ENCODE data around the gene SMURF1.
A peak's percentile ranks its signal among the peaks of the same experiment; 100 is the strongest.

The SMURF1 gene

GRCh38 chr7:99142727-99143520, 984 bp downstream of the SMURF1 start:
- H3K27me3 ChIP-seq (ENCODE audit: control insufficient read depth in 1 of 2, insufficient read depth in 2 of 2, low read length in 2 of 2) = no peaks in the 10 kb centered on the region
- H3K36me3 ChIP-seq (ENCODE audit: control insufficient read depth in 1 of 2, insufficient read depth in 2 of 2, low read length in 2 of 2) = no peaks in the 10 kb centered on the region
- H3K27ac ChIP-seq (ENCODE audit: low read depth, low read length) = peak overlapping the region; percentile 78
- peak overlapping the region; percentile 69 to 72 for H3K4me3 ChIP-seq (ENCODE audit: low read depth in 1 of 2, low read length in 2 of 2)
- H3K4me1 ChIP-seq (ENCODE audit: control insufficient read depth in 1 of 2, insufficient read depth in 2 of 2, low read length in 2 of 2) = peaks cover 14 to 26% of the 10 kb centered on the region in 2 donors
- H3K9ac ChIP-seq (ENCODE audit: low read depth in 1 of 2, low read length in 2 of 2) = peak overlapping the region in 1 of 2 donors; percentile 59
- no peaks in the 10 kb centered on the region for H3K9me3 ChIP-seq (ENCODE audit: control insufficient read depth in 1 of 2, low read length in 2 of 2)

DNA sequence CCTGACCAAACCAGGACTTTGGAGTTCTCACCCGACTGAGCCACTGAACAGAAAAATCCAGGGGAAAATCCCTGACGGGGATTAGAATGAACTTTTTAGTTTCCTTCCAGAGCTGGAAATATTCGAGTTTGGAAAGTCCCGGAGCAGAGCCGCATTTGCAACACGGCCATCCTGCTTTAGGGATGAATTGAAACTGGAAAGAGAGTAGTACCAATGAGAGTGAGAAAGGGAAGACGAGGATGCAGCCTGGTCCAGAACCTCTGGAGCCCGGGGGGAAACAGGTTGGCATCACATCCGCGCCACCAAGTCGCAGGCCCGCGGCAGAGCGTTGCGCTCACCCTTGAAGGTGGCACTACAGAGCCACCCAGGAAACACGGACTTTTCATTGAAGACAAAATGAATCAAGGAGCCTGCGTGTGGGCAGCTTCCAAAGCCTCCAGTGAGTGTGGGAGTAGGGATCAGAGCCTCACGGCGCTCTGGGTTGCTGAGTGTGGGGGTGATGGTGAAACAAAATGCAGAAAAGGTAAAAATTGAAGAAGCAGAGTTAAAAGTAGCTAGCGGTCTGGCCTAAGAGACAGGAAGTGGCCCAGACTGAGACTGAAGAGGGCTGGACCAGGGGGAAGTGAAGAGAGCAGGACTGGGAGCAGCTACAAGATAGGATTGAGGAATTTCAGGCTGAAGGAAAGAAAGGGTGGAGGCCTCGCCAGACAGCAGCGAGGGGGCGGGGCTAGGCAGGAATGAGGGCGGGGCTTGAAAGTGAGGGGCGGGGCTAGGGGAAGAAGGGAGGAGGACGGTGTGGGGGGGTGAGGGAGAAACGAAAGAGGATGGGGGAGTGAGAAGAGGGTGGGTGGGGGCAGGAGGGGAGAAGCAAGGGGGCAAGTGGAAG, 1.8 kb downstream of the SMURF1 start:
- no peaks in the 10 kb centered on the region for H3K36me3 ChIP-seq (ENCODE audit: control insufficient read depth in 1 of 2, insufficient read depth in 2 of 2, low read length in 2 of 2)
- H3K4me3 ChIP-seq (ENCODE audit: low read depth in 1 of 2, low read length in 2 of 2) = peak overlapping the region; percentile 69 to 72
- H3K9ac ChIP-seq (ENCODE audit: low read depth in 1 of 2, low read length in 2 of 2) = peak overlapping the region; percentile 68 to 74
- H3K27me3 ChIP-seq (ENCODE audit: control insufficient read depth in 1 of 2, insufficient read depth in 2 of 2, low read length in 2 of 2) = no peaks in the 10 kb centered on the region
- H3K9me3 ChIP-seq (ENCODE audit: control insufficient read depth in 1 of 2, low read length in 2 of 2) = no peaks in the 10 kb centered on the region
- peak overlapping the region; percentile 81 for H3K27ac ChIP-seq (ENCODE audit: low read depth, low read length)
- H3K4me1 ChIP-seq (ENCODE audit: control insufficient read depth in 1 of 2, insufficient read depth in 2 of 2, low read length in 2 of 2) = peaks cover 14 to 26% of the 10 kb centered on the region in 2 donors

DNA sequence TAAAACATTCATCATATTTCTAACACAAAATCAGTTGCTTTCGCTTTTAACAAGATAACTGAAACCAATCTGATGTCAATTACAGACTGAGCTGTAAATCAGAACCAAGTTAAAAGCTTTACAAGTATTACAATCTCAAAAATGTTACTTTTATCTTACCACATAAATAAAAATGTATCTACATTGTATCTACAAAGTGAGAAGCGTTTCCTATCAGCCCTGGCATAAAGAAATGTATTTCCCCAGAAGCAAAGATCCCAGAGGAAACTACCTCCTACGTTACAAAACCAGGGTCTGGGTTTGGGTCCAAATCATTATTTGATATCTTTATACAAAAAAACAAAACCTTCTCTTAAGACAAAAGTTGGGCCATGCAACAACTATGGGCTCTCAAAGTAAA, 2.6 kb downstream of the SMURF1 start:
- H3K4me1 ChIP-seq (ENCODE audit: control insufficient read depth in 1 of 2, insufficient read depth in 2 of 2, low read length in 2 of 2) = peaks cover 14 to 26% of the 10 kb centered on the region in 2 donors
- H3K4me3 ChIP-seq (ENCODE audit: low read depth in 1 of 2, low read length in 2 of 2) = peak overlapping the region; percentile 11 to 69
- H3K27me3 ChIP-seq (ENCODE audit: control insufficient read depth in 1 of 2, insufficient read depth in 2 of 2, low read length in 2 of 2) = no peaks in the 10 kb centered on the region
- H3K9ac ChIP-seq (ENCODE audit: low read depth in 1 of 2, low read length in 2 of 2) = peak overlapping the region in 1 of 2 donors; percentile 68
- no peaks in the 10 kb centered on the region for H3K9me3 ChIP-seq (ENCODE audit: control insufficient read depth in 1 of 2, low read length in 2 of 2)
- no peak overlapping the region for H3K27ac ChIP-seq (ENCODE audit: low read depth, low read length)
- no peaks in the 10 kb centered on the region for H3K36me3 ChIP-seq (ENCODE audit: control insufficient read depth in 1 of 2, insufficient read depth in 2 of 2, low read length in 2 of 2)

DNA sequence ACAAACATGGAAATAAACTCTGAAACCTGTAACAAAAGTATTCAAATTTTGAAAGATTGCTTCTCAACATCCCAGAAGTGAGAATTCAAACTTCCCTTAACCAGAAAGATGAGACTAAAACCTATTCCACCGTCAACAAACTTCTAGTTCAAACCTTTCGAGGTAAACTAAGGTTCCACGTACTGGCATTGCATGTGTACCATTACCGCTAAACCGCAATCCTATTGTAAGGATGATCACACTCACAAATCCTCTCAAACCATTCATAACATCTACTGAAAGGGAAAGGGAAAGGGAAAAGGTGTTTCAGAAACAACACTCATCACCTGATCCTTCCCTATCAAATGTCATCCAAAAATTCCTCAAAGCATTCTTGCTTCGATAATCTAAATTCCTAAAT, 3.1 kb downstream of the SMURF1 start:
- no peaks in the 10 kb centered on the region for H3K9me3 ChIP-seq (ENCODE audit: control insufficient read depth in 1 of 2, low read length in 2 of 2)

GRCh38 chr7:99139036-99139435, 4.9 kb downstream of the SMURF1 start:
- Histone ChIP-seq H3K4me3 (ENCODE audit: low read depth in 1 of 2, low read length in 2 of 2) (no peak overlapping the region), H3K27ac (ENCODE audit: low read depth, low read length) (no peak overlapping the region), H3K4me1 (ENCODE audit: control insufficient read depth in 1 of 2, insufficient read depth in 2 of 2, low read length in 2 of 2) (peaks cover 8 to 40% of the 10 kb centered on the region in 2 donors), H3K27me3 (ENCODE audit: control insufficient read depth in 1 of 2, insufficient read depth in 2 of 2, low read length in 2 of 2) (no peaks in the 10 kb centered on the region), H3K9me3 (ENCODE audit: control insufficient read depth in 1 of 2, low read length in 2 of 2) (no peaks in the 10 kb centered on the region), H3K9ac (ENCODE audit: low read depth in 1 of 2, low read length in 2 of 2) (peak overlapping the region in 1 of 2 donors; percentile 2), H3K36me3 (ENCODE audit: control insufficient read depth in 1 of 2, insufficient read depth in 2 of 2, low read length in 2 of 2) (no peaks in the 10 kb centered on the region)

More for the DNA sequence above, 3.1 kb downstream of the SMURF1 start:
- no peak overlapping the region for H3K9ac ChIP-seq (ENCODE audit: low read depth in 1 of 2, low read length in 2 of 2)
- peaks cover 14 to 26% of the 10 kb centered on the region in 2 donors for H3K4me1 ChIP-seq (ENCODE audit: control insufficient read depth in 1 of 2, insufficient read depth in 2 of 2, low read length in 2 of 2)
- H3K4me3 ChIP-seq (ENCODE audit: low read depth in 1 of 2, low read length in 2 of 2) = peak overlapping the region in 1 of 2 donors; percentile 69
- H3K27me3 ChIP-seq (ENCODE audit: control insufficient read depth in 1 of 2, insufficient read depth in 2 of 2, low read length in 2 of 2) = no peaks in the 10 kb centered on the region
- no peak overlapping the region for H3K27ac ChIP-seq (ENCODE audit: low read depth, low read length)
- H3K36me3 ChIP-seq (ENCODE audit: control insufficient read depth in 1 of 2, insufficient read depth in 2 of 2, low read length in 2 of 2) = no peaks in the 10 kb centered on the region

DNA sequence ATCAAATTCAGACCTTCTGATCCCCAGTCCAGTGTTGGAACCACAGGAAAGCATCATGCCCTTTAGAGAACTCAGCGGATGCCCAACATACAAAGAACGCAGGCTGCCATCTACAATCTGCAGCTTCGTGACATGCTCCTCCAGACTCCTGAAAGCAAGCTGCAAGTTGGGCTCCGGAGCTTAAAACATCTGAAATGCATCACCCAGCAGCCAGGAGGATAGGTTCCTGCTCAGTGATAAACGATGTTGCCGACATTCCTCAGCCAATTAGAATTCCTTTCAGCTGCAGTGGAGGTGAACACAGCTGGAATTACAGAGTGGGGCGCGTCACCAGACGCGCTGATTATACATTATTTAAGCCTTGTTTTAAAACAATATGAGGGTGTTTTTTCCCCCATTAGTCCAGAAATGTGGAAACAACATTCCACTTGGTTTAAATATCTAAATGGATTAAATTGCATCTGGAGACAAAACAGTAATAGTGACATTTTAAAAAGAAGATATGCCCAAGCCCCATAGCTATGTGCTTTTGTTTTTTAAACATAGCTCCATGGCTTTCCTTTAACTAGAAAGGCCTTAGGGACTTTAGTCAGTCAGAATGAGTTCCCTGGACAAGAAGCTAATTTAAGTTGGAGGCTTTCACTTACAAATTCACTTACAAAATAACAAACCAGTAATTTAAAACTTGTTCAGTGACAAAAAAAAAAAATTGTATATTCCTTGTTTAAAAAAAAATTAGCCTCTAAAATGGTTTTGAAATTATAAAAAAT, 6.3 kb downstream of the SMURF1 start:
- Histone ChIP-seq H3K9me3 (ENCODE audit: control insufficient read depth in 1 of 2, low read length in 2 of 2) (no peaks in the 10 kb centered on the region), H3K9ac (ENCODE audit: low read depth in 1 of 2, low read length in 2 of 2) (no peak overlapping the region), H3K36me3 (ENCODE audit: control insufficient read depth in 1 of 2, insufficient read depth in 2 of 2, low read length in 2 of 2) (no peaks in the 10 kb centered on the region), H3K27ac (ENCODE audit: low read depth, low read length) (no peak overlapping the region), H3K4me1 (ENCODE audit: control insufficient read depth in 1 of 2, insufficient read depth in 2 of 2, low read length in 2 of 2) (peaks cover 8 to 54% of the 10 kb centered on the region in 2 donors), H3K27me3 (ENCODE audit: control insufficient read depth in 1 of 2, insufficient read depth in 2 of 2, low read length in 2 of 2) (no peaks in the 10 kb centered on the region), H3K4me3 (ENCODE audit: low read depth in 1 of 2, low read length in 2 of 2) (no peak overlapping the region)

DNA sequence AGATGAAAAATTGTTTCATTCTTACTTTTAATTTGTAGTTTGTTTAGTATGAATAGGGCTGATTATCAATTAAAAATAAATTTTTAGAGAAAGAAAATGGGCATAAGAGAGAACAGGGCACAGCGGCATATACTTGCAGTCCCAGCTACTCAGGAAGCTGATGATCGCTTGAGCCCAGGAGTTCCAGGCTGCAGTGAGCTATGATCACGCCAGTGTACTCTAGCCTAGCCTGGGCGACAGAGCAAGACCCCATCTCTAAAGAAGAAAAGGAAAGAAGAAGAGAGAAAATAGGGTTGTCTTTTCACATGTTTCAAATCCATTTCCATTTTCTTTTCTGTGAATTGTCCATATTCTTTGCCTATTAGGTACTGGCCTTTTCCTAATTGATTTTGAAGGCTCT, 8.0 kb downstream of the SMURF1 start:
- Histone ChIP-seq H3K27ac (ENCODE audit: low read depth, low read length) (no peak overlapping the region), H3K36me3 (ENCODE audit: control insufficient read depth in 1 of 2, insufficient read depth in 2 of 2, low read length in 2 of 2) (no peaks in the 10 kb centered on the region), H3K4me3 (ENCODE audit: low read depth in 1 of 2, low read length in 2 of 2) (no peak overlapping the region), H3K27me3 (ENCODE audit: control insufficient read depth in 1 of 2, insufficient read depth in 2 of 2, low read length in 2 of 2) (no peaks in the 10 kb centered on the region), H3K9ac (ENCODE audit: low read depth in 1 of 2, low read length in 2 of 2) (no peak overlapping the region), H3K9me3 (ENCODE audit: control insufficient read depth in 1 of 2, low read length in 2 of 2) (no peaks in the 10 kb centered on the region), H3K4me1 (ENCODE audit: control insufficient read depth in 1 of 2, insufficient read depth in 2 of 2, low read length in 2 of 2) (peaks cover 2 to 49% of the 10 kb centered on the region in 2 donors)

DNA sequence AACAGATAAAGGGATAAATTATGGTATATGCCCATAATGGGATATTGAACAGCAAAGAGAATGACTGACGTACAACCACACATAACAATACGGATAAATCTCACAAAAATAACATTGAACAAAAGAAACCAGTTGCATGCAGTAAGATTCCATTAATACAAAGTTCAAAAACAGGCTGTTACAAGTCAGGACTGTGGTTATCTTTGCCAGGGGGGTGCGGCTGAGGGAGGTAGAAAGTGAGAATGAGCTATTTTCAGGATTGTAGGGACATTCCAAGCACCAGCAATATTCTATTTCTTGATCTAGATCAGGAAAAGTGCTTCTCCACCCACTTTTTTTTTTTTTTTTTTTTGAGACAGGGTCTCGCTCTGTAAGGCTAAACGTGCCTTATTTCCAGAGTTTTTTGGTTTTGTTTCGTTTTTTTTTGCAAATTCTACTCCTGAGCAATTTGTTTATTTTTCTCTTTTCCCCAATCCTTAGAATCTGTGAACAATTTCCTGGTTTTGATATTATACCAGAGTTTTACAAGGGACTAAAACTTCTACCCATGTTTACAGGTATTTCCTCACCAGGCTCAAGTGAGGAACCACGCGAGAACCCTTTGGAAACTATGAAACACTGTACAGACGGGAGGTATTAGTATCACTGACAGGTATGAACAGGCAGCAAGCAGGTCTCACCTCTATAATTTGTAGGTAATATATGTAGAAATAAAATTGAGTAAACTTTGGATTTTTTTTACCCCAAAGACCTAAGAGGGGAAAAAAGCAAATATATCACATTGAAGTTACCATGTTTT, 9.9 kb downstream of the SMURF1 start:
- peaks cover 3 to 42% of the 10 kb centered on the region in 2 donors for H3K4me1 ChIP-seq (ENCODE audit: control insufficient read depth in 1 of 2, insufficient read depth in 2 of 2, low read length in 2 of 2)
- H3K27ac ChIP-seq (ENCODE audit: low read depth, low read length) = no peak overlapping the region

GRCh38 chr7:99132595-99133321, 11.2 kb downstream of the SMURF1 start:
- H3K36me3 ChIP-seq (ENCODE audit: control insufficient read depth in 1 of 2, insufficient read depth in 2 of 2, low read length in 2 of 2) = no peaks in the 10 kb centered on the region
- no peaks in the 10 kb centered on the region for H3K27me3 ChIP-seq (ENCODE audit: control insufficient read depth in 1 of 2, insufficient read depth in 2 of 2, low read length in 2 of 2)
- H3K4me3 ChIP-seq (ENCODE audit: low read depth in 1 of 2, low read length in 2 of 2) = no peak overlapping the region
- H3K9ac ChIP-seq (ENCODE audit: low read depth in 1 of 2, low read length in 2 of 2) = no peak overlapping the region
- peaks cover 7 to 48% of the 10 kb centered on the region in 2 donors for H3K4me1 ChIP-seq (ENCODE audit: control insufficient read depth in 1 of 2, insufficient read depth in 2 of 2, low read length in 2 of 2)
- no peak overlapping the region for H3K27ac ChIP-seq (ENCODE audit: low read depth, low read length)
- no peaks in the 10 kb centered on the region for H3K9me3 ChIP-seq (ENCODE audit: control insufficient read depth in 1 of 2, low read length in 2 of 2)

More for the DNA sequence above, 9.9 kb downstream of the SMURF1 start:
- Histone ChIP-seq H3K4me3 (ENCODE audit: low read depth in 1 of 2, low read length in 2 of 2) (no peak overlapping the region), H3K36me3 (ENCODE audit: control insufficient read depth in 1 of 2, insufficient read depth in 2 of 2, low read length in 2 of 2) (no peaks in the 10 kb centered on the region), H3K9me3 (ENCODE audit: control insufficient read depth in 1 of 2, low read length in 2 of 2) (no peaks in the 10 kb centered on the region), H3K27me3 (ENCODE audit: control insufficient read depth in 1 of 2, insufficient read depth in 2 of 2, low read length in 2 of 2) (no peaks in the 10 kb centered on the region), H3K9ac (ENCODE audit: low read depth in 1 of 2, low read length in 2 of 2) (no peak overlapping the region)
